Left ventricle myocardium inferior (tissue), 1 donor: Measurements from ENCODE around the gene AQP12A. TPM values are rescaled to one million over a fixed set of nuclear protein-coding genes. Genes with fewer than 3 reads are reported as not detected.

ENCODE experiments used
- DNase-seq: peaks from one replicate; pipeline ENCODE4 v3.0.0-alpha.2; 2020
- H3K27ac ChIP-seq: fragments of 200-600 bp; replicated peaks from 2 replicates; pipeline ENCODE4 v1.8.0; 2021
- H3K27me3 ChIP-seq: fragments of 200-600 bp; 2 replicates; pipeline ENCODE4 v1.8.0; 2021; ENCODE audit warnings: low read depth
- H3K36me3 ChIP-seq: fragments of 200-600 bp; 2 replicates; pipeline ENCODE4 v1.8.0; 2021
- H3K4me1 ChIP-seq: fragments of 200-600 bp; 2 replicates; pipeline ENCODE4 v1.8.0; 2021
- H3K4me3 ChIP-seq: fragments of 200-600 bp; 2 replicates; pipeline ENCODE4 v1.8.0; 2021; ENCODE audit warnings: mild to moderate bottlenecking, moderate library complexity
- H3K9me3 ChIP-seq: fragments of 200-600 bp; replicated peaks from 2 replicates; pipeline ENCODE4 v1.8.0; 2021
- CTCF ChIP-seq: fragments of 200-600 bp; IDR thresholded peaks from 2 replicates; pipeline ENCODE4 v1.8.0; 2021; ENCODE audit warnings: antibody characterized with exemption, mild to moderate bottlenecking, borderline replicate concordance
- intact Hi-C: fragments of 100-400 bp; cut with micrococcal nuclease; formaldehyde crosslinking; loops from one replicate; pipeline ENCODE4 v1.11.0; 2022
- total RNA-seq: library from RNA; stranded (reverse); fragmentation: NEBNext Ultra II Directional; extraction: Animal tissue kit (Norgen Biotek cat#: 25700); gene quantifications from one replicate; pipeline ENCODE4 v1.2.1, GENCODE V29; 2021
- donor health status: DM: no; HTN: yes; CAD: no; lungs with severe emphysema.

The AQP12A gene
- total RNA-seq, 1 donor from 2014 or later = not detected

GRCh38 chr2:240724431-240724830 is 32.8 kb downstream of the AQP12A start:
- H3K4me1 ChIP-seq = no peaks in the 10 kb centered on the region
- no peaks in the 10 kb centered on the region for H3K9me3 ChIP-seq
- DNase-seq = no peak
- no peak for TF ChIP-seq CTCF
- H3K27me3 ChIP-seq = peaks cover 69% of the 10 kb centered on the region
- no peaks in the 10 kb centered on the region for H3K36me3 ChIP-seq
- no peak overlapping the region for H3K27ac ChIP-seq
- intact Hi-C loops = no loop called here
- no peak overlapping the region for H3K4me3 ChIP-seq

- no peak for DNase-seq
- no peak overlapping the region for H3K27ac ChIP-seq
- H3K36me3 ChIP-seq = no peaks in the 10 kb centered on the region
- H3K4me3 ChIP-seq = no peak overlapping the region
- peaks cover 69% of the 10 kb centered on the region for H3K27me3 ChIP-seq
- no peaks in the 10 kb centered on the region for H3K9me3 ChIP-seq
- H3K4me1 ChIP-seq = no peaks in the 10 kb centered on the region
- no peak for TF ChIP-seq CTCF
- intact Hi-C loops = no loop called here
Observed at GRCh38 chr2:240725266-240725665, 33.6 kb downstream of the AQP12A start.

- TF ChIP-seq CTCF = no peak
- DNase-seq = no peak
- Histone ChIP-seq H3K4me1 (no peaks in the 10 kb centered on the region), H3K4me3 (no peak overlapping the region), H3K36me3 (no peaks in the 10 kb centered on the region), H3K27me3 (peaks cover 71% of the 10 kb centered on the region), H3K27ac (no peak overlapping the region), H3K9me3 (no peaks in the 10 kb centered on the region)
- intact Hi-C loops = no loop called here
Observed at GRCh38 chr2:240725671-240726070, 34.0 kb downstream of the AQP12A start.

GRCh38 chr2:240726876-240727275 is 35.2 kb downstream of the AQP12A start:
- H3K4me3 ChIP-seq = no peak overlapping the region
- H3K27ac ChIP-seq = no peak overlapping the region
- no peak for TF ChIP-seq CTCF
- intact Hi-C loops = no loop called here
- no peaks in the 10 kb centered on the region for H3K4me1 ChIP-seq
- H3K27me3 ChIP-seq = peaks cover 68% of the 10 kb centered on the region
- H3K9me3 ChIP-seq = no peaks in the 10 kb centered on the region
- no peaks in the 10 kb centered on the region for H3K36me3 ChIP-seq
- DNase-seq = no peak

GRCh38 chr2:240727439-240727838 is 35.8 kb downstream of the AQP12A start:
- Histone ChIP-seq H3K9me3 (no peaks in the 10 kb centered on the region), H3K27ac (no peak overlapping the region), H3K27me3 (peaks cover 62% of the 10 kb centered on the region), H3K4me1 (no peaks in the 10 kb centered on the region), H3K36me3 (no peaks in the 10 kb centered on the region), H3K4me3 (no peak overlapping the region)
- no peak for TF ChIP-seq CTCF
- intact Hi-C loops = no loop called here
- no peak for DNase-seq

GRCh38 chr2:240727913-240728312 is 36.2 kb downstream of the AQP12A start:
- Histone ChIP-seq H3K9me3 (no peaks in the 10 kb centered on the region), H3K4me1 (no peaks in the 10 kb centered on the region), H3K36me3 (no peaks in the 10 kb centered on the region), H3K27me3 (peaks cover 58% of the 10 kb centered on the region), H3K4me3 (no peak overlapping the region), H3K27ac (no peak overlapping the region)
- no peak for TF ChIP-seq CTCF
- intact Hi-C loops = no loop called here
- no peak for DNase-seq
